NCI-H1105 (cell line): Measurements from ENCODE around the gene CARD9.
A peak's percentile ranks its signal among the peaks of the same experiment; 100 is the strongest.

Source experiments
- DNase-seq: peaks from one replicate; lab custom pipeline; 2025; lab: John Stamatoyannopoulos, UW

CARD9 gene

GRCh38 chr9:136335296-136336155, 37.9 kb downstream of the CARD9 start:
- no peak for DNase-seq

DNA sequence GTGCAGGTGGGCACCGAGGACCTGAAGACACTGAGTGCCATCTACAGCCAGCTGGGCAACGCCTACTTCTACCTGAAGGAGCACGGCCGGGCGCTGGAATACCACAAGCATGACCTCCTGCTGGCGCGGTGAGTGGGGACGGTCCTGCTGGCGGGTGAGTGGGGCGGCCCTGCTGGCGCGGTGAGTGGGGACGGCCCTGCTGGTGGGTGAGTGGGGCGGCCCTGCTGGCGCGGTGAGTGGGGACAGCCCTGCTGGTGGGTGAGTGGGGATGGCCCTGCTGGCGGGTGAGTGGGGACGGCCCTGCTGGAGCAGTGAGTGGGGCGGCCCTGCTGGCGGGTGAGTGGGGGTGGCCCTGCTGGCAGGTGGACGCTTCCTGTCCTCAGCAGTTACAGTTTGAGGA, 38.9 kb downstream of the CARD9 start:
- DNase-seq = no peak

DNA sequence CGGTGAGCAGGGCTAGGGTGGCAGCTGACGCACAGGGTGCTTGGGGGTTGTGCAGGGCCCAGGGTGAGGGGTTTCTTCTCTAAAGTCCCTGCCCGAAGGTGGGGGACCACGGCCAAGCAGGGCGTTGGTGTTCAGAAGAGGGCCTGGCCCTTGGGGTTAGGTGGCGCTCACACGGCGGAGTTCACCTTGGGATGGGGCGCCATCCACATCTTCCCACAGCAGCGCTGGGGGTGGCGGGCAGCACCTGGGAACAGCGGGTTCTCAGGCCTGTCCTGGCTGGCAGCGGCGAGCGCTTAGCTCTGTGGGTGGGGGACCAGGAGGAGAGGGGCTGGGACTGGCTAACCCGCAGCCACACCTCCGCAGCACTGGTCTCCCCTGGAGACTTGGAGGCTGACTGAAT, 40.0 kb downstream of the CARD9 start:
- no peak for DNase-seq

DNA sequence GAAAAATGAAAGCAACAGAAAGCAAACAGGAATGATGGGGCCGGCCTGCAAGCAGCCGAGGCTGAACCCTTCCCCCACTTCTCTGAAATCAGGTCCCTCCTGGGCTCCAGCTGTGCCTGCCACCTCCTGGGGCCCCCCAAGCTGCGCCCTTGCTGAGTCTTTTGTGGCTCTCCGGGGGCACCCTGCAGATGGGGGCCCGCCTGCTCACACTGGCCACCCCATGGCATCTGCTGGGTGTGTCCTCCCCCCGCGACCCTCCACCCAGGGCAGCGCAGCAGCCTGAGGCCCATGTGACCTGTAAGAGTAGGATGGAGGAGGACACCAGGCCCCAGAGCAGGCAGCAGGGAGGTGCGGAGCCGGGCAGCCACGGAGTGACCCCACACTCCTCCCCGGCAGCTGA, 40.4 kb downstream of the CARD9 start:
- DNase-seq = no peak

DNA sequence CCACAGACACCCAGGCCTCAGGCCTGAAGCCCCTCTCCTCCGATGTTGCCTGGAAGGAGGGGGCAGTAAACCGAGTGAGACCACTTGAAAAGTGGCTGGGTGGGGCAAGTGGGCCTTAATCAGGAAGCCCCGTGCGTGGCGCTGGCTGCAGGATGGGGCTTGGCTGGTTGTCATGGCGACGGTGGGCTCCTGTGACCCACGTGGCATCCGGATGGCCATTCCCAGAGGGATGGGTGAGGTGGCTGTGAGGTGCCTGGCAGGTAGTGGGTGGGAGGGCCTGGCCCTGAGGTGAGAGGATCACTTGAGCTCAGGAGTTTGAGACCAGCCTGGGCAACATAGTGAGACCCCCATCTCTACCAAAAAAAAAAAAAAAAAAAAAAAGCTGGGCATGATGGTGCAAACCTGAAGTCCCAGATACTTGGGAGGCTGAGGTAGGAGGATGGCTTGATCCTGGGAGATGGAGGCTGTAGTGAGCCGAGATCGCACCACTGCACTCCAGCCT, 40.9 kb downstream of the CARD9 start:
- DNase-seq = no peak

DNA sequence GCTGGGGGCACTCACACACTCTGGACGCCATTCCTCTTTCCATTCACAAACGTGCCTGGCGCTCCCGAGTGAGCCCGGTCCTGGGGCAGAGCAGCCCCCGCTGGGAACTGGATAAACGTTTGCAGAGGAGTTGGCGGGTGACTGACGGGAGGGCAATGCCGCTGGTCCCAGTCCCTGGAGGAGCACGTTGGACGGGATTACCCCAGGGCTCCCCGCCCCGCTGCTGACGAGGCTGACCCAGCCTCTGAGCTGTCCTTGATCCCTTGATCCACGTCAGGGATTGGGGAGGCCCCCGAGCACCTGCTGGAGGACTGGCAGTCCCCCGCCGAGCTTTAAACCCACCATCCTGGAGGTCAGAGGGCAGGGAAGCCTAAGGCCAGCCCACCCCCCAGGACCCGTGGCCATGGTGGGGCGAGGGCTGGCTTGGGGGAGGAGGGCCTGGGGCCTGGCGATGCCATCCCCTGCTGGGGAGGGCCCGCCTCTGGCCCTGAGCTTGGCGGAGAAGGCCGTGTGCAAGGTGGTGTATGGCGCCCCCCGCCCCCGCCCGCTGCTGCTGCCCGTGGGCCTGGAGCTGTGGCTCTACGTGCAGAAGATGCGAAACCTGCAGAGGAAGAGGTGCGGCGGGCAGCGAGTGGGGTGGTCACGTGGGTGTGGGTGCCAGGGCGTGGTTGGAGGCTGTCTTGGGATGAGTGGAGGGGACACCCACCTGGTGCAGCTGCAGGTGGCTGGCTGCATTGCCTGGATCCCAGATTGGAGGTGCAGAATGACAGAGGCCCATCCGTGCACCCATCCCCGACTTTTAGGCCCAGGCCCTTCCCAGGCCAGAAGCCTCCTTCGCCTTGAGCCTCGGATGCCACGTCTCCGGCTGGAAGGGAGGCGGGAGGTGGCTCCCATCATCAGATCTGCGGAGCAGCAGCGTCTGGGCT, 41.6 kb downstream of the CARD9 start:
- DNase-seq = no peak

- DNase-seq = no peak
These were observed 42.4 kb downstream of the CARD9 start for GRCh38 chr9:136331030-136331429.

- DNase-seq = no peak
These were observed 43.0 kb downstream of the CARD9 start for GRCh38 chr9:136330406-136330990.

- no peak for DNase-seq
These were observed 43.6 kb downstream of the CARD9 start for GRCh38 chr9:136329636-136330405.

- no peak for DNase-seq
These were observed 44.2 kb downstream of the CARD9 start for GRCh38 chr9:136329211-136329627.

GRCh38 chr9:136328622-136329041, 44.8 kb downstream of the CARD9 start:
- DNase-seq = no peak

GRCh38 chr9:136328011-136328621, 45.4 kb downstream of the CARD9 start:
- DNase-seq = peak; percentile 25

DNA sequence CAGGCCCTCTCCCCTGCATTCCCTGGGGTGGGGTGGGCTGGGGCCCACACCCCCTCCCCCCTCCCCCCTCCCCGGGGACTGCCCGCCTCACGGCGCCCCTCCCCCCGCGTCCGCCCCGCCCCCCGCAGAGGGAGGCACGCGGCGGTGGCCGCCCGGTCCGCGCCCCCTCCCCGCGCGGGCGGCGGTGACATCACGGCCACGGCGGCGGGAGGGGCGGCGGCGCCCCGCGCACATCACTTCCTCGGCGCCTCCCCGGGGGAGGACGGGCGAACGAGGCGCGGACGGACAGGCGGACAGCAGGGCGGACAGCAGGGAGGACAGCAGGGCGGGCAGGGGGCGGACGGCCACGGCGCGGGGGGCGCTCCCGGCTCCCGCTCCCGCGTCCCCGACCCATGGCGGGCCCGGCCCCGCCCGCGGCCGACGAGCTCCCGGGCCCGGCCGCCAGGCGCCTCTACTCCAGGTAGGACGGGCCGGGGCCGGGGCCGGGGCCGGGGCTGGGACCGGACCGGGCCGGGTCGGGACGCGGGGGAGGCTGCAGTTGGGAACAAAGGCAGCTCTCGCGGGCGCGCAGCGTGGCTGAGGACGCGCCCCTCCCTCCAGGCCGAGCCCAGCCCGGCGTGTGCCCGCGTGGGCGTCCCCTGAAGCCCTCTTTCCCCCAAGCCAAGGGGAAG, 46.0 kb downstream of the CARD9 start, which contains the start of gene GPSM1:
TSS of gene GPSM1 (plus strand) at position 236 of the 671 bp plus-strand sequence. CDS start at position 393, 157 bp downstream.
- DNase-seq = no peak

- DNase-seq = no peak
These were observed 46.6 kb downstream of the CARD9 start for GRCh38 chr9:136326761-136327303.

GRCh38 chr9:136326061-136326760, 47.3 kb downstream of the CARD9 start:
- no peak for DNase-seq

DNA sequence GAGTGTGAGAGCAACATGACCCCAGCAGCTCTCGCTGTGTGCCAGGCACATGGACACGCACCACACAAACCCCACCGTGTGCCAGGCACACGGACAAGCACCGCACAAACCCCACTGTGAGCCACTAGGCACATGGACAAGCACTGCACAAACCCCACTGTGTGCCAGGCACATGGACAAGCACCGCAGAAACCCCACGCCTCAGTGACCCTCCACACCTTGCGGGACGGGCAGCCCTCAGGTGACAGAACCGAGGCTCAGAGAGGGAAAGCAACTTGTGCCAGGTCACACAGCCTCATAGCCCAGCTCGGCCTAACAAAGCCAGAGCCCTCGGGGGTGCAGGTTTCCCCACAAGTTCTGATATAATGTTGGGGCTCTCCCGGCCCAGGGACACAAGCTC, 48.1 kb downstream of the CARD9 start:
- no peak for DNase-seq

DNA sequence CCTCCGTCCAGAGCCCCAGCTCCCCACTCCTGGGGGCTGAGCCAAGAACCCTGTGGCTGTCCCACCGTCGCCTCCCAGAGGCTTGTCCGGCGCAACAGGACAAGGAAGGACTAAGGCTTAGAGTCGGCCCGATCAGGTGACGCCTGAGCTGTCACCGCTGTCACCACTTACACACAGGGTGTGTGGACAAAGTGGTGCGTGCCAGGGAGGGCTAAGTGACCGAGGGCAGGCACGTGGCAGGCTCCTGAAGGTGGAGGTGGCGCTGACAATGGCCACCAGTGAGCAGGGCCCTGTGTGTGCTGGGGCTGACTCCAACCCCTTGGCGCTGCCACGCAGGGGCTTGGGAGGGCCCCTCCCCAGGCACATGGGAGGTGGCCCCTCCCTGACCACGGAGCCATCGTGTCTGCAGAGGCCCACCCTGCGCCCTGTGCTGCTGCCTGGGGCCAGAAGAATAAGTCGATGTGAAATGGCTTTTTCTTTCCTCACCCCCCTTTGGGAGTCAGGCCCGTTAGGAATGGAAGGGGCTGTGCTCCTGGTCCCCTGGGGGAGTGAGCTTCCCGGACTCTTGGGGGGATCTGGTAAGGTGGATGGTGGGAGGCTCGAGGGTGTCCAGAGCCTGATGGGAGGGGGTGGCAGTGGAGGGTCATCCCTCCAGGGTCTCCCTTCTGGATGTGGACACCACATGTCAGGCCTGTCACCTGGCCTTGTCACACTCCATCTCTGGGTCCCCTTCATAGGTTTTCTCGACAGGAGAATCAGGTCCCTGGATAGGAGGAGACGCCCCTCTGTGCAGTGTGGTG, 48.8 kb downstream of the CARD9 start:
- DNase-seq = no peak

DNA sequence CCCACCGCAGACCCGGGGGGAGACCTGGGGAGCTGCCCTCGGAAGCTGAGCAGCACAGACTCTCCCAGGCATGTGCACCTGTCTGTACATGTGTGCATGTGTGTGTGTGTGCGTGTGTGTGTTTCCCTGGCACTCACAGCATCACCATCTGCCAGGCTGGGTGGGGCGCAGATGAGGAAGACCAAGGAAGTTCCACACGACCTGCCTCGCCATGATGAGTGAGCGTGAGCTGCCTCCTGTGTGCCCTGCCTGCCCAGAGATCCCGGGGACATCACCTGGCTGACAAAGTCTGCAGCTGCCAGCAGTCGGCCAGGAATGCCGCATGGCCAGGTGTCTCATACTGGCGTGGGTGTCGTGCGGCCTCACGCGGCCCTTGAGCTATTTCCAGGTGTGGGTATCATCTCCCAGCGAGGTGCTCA, 50.1 kb downstream of the CARD9 start:
- DNase-seq = peak; percentile 51
